Gastrocnemius medialis (tissue), 4 donors: ENCODE data around the gene TCP1.

ENCODE experiments used
- CTCF ChIP-seq, 5 experiments: fragments of 450-650 bp in 3 of 5; fragments of 200-600 bp in 2 of 5; sonication (generic) in 2 of 5; IDR thresholded peaks in 4 of 5; conservative IDR thresholded peaks in 1 of 5; 1 replicate in 4 of 5; 2 replicates in 1 of 5; pipeline ENCODE4 v1.5.1; 2016 to 2019; ENCODE audit warnings: antibody characterized with exemption in 5 of 5, mild to moderate bottlenecking in 3 of 5, moderate library complexity in 3 of 5
- POLR2A ChIP-seq, 2 donors: fragments of 450-650 bp; IDR thresholded peaks; one replicate each; pipeline ENCODE4 v1.6.1; 2017; ENCODE audit warnings: antibody characterized with exemption in 2 of 2, mild to moderate bottlenecking in 2 of 2, moderate library complexity in 2 of 2

DNA sequence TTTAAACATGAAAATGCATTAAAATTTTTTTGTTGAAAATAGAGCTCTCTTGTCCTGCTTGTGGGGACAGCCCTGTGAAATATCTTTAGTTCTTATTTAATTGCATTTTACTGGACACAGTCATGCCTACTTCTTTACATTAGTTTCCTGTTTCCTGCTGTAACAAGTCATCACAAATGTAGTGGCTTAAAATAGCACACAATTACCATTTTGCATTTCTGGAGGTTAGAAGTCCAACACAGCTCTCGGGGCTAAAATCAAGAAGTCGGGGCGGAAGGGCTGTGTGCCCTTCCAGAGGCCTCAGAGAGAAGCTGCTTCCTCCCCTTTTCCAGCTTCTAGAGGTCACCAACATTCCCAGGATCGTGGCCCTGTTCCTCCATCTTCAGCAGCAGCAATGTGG is 40.1 kb upstream of the TCP1 start:
- TF ChIP-seq CTCF (IDR thresholded peaks at IDR 0.05 in 4 of 5, conservative IDR thresholded peaks at IDR 0.05 in 1 of 5) (no peak), POLR2A (IDR thresholded peaks at IDR 0.05) (no peak)
